Panc1 (cell line): ENCODE results near the gene WIZ. TPM values are rescaled to one million over a fixed set of nuclear protein-coding genes. Genes with fewer than 3 reads are reported as not detected.

Experiments used
- ATAC-seq: fragments of 200-7000 bp; cut with Tn5 transposase; 2 replicates; pipeline ENCODE4 v1.9.1; 2020; ENCODE audit warnings: mild to moderate bottlenecking, moderate library complexity
- BruUV-seq: library from RNA; stranded (reverse); fragments of 400-500 nt; replicated peaks from 2 replicates; lab custom pipeline; 2021; lab: Mats Ljungman, UMichigan
- CTCF ChIA-PET: fragments of 300-600 bp; sonication (Branson Sonifier 250); formaldehyde crosslinking; loops from one replicate; lab custom pipeline; 2022; ENCODE audit warnings: antibody characterized with exemption; lab: Charles Lee
- POLR2A ChIA-PET: fragments of 300-600 bp; sonication (Branson Sonifier 250); formaldehyde crosslinking; loops from one replicate; lab custom pipeline; 2022; ENCODE audit warnings: antibody characterized with exemption; lab: Charles Lee
- DNase-seq: peaks from one replicate; pipeline ENCODE4 v3.0.0-alpha.2; 2010; ENCODE audit warnings: low read depth, low spot score
- H3K27ac ChIP-seq: 2 replicates; pipeline ENCODE4 v1.5.1; 2011; ENCODE audit warnings: mild to moderate bottlenecking, low read length, inconsistent platforms
- H3K27me3 ChIP-seq: fragments of 200-500 bp; sonication (Bioruptor generic); 2 replicates; pipeline ENCODE4 v1.6.0; 2014; ENCODE audit warnings: low read length, inconsistent platforms; ENCODE audit not compliant: control insufficient read depth, insufficient read depth
- H3K36me3 ChIP-seq: fragments of 200-500 bp; sonication (Bioruptor generic); 2 replicates; pipeline ENCODE4 v1.5.1; 2014; ENCODE audit warnings: inconsistent platforms, mild to moderate bottlenecking, low read length, moderate library complexity; ENCODE audit not compliant: control insufficient read depth, insufficient read depth
- H3K4me1 ChIP-seq: 2 replicates; pipeline ENCODE4 v1.5.1; 2011; ENCODE audit warnings: inconsistent platforms, mild to moderate bottlenecking, low read length, moderate library complexity; ENCODE audit not compliant: control insufficient read depth, insufficient read depth
- H3K4me3 ChIP-seq, 2 experiments: 2 replicates each; pipeline ENCODE4 v1.5.1; 2011 to 2012; ENCODE audit warnings: low read depth in 2 of 2, low read length in 2 of 2, mild to moderate bottlenecking in 2 of 2, inconsistent platforms in 1 of 2, moderate library complexity in 1 of 2
- H3K9me3 ChIP-seq: fragments of 200-500 bp; sonication (Bioruptor generic); 2 replicates; pipeline ENCODE4 v1.5.1; 2014; ENCODE audit warnings: low read depth, mild to moderate bottlenecking, inconsistent platforms, low read length, moderate library complexity; ENCODE audit not compliant: control insufficient read depth, insufficient read depth
- POLR2AphosphoS5 ChIP-seq: IDR thresholded peaks from 2 replicates; pipeline ENCODE4 v1.6.1; 2012; ENCODE audit warnings: mild to moderate bottlenecking, low read depth, low read length, moderate library complexity
- SIN3A ChIP-seq: IDR thresholded peaks from 2 replicates; pipeline ENCODE4 v1.6.1; 2012; ENCODE audit warnings: low read depth, mild to moderate bottlenecking, low read length, moderate library complexity, borderline replicate concordance; ENCODE audit not compliant: insufficient read depth
- TCF7L2 ChIP-seq: IDR thresholded peaks from 2 replicates; pipeline ENCODE4 v1.6.1; 2011; ENCODE audit warnings: mild to moderate bottlenecking, low read depth, low read length, inconsistent platforms
- in situ Hi-C: cut with HindIII; loops from 2 replicates; pipeline ENCODE4 v1.10.0; 2016; ENCODE audit warnings: low sequenced_read_pairs, low pct_unique_long_range_greater_than_20kb
- intact Hi-C: fragments of 100-400 bp; cut with micrococcal nuclease; formaldehyde crosslinking; loops from one replicate; pipeline ENCODE4 v1.10.0; 2022; ENCODE audit not compliant: unreplicated experiment
- total RNA-seq: library from RNA; stranded (reverse); gene quantifications from one replicate; pipeline ENCODE4 v1.2.1, GENCODE V29; 2021; ENCODE audit not compliant: unreplicated experiment
- TF ChIP-seq, protein P1 (sequence below), 2 experiments: IDR thresholded peaks; 2 replicates each; pipeline ENCODE4 v1.6.1; 2011 to 2012; ENCODE audit warnings: low read depth in 2 of 2, control low read depth in 1 of 2, low read length in 1 of 2, mild to moderate bottlenecking in 1 of 2, moderate library complexity in 1 of 2; ENCODE audit not compliant: insufficient read depth in 1 of 2
- TF ChIP-seq, protein P2 (sequence below): fragments of 450-650 bp; IDR thresholded peaks from 2 replicates; pipeline ENCODE4 v1.5.1; 2017; ENCODE audit warnings: mild to moderate bottlenecking

WIZ gene
- total RNA-seq, 1 experiment from 2014 or later: 41.9 TPM

DNA sequence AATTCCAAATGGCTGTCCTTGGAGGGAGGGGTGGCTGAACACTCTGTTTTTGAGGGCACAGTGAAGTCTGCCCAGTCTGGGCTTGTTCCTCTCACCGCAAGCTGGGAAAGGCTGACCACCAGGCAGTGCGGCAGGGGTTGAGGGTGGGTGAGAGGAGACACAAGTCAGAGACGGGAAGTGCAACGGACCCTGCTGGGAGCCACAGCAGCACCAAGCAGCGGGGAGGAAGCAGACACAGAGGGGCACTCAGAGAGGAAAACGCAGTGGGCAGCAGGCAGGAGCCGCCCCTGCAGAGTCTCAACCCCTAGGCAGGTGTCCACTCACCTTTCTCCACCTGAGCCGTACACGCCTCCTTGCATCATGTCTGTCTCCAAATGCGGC, 46.6 kb downstream of the WIZ start:
- intact Hi-C loops: no loop called here
- ATAC-seq (no peak), DNase-seq (no peak)
- no TSS peak for BruUV-seq
- H3K27me3 ChIP-seq: no peaks in the 10 kb centered on the region
- peaks cover 5% of the 10 kb centered on the region; the same call in 1 of the 2 replicates for H3K36me3 ChIP-seq
- CTCF ChIA-PET: no interaction called here
- no peak for TF ChIP-seq POLR2AphosphoS5
- TF ChIP-seq, protein P1, sequence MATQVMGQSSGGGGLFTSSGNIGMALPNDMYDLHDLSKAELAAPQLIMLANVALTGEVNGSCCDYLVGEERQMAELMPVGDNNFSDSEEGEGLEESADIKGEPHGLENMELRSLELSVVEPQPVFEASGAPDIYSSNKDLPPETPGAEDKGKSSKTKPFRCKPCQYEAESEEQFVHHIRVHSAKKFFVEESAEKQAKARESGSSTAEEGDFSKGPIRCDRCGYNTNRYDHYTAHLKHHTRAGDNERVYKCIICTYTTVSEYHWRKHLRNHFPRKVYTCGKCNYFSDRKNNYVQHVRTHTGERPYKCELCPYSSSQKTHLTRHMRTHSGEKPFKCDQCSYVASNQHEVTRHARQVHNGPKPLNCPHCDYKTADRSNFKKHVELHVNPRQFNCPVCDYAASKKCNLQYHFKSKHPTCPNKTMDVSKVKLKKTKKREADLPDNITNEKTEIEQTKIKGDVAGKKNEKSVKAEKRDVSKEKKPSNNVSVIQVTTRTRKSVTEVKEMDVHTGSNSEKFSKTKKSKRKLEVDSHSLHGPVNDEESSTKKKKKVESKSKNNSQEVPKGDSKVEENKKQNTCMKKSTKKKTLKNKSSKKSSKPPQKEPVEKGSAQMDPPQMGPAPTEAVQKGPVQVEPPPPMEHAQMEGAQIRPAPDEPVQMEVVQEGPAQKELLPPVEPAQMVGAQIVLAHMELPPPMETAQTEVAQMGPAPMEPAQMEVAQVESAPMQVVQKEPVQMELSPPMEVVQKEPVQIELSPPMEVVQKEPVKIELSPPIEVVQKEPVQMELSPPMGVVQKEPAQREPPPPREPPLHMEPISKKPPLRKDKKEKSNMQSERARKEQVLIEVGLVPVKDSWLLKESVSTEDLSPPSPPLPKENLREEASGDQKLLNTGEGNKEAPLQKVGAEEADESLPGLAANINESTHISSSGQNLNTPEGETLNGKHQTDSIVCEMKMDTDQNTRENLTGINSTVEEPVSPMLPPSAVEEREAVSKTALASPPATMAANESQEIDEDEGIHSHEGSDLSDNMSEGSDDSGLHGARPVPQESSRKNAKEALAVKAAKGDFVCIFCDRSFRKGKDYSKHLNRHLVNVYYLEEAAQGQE (IDR thresholded peaks at IDR 0.05; ENCODE audit: insufficient read depth in 1 of 2, low read depth in 2 of 2, low read length in 1 of 2): no peak
- TF ChIP-seq TCF7L2: no peak
- no peak for TF ChIP-seq SIN3A
- TF ChIP-seq, protein P2, sequence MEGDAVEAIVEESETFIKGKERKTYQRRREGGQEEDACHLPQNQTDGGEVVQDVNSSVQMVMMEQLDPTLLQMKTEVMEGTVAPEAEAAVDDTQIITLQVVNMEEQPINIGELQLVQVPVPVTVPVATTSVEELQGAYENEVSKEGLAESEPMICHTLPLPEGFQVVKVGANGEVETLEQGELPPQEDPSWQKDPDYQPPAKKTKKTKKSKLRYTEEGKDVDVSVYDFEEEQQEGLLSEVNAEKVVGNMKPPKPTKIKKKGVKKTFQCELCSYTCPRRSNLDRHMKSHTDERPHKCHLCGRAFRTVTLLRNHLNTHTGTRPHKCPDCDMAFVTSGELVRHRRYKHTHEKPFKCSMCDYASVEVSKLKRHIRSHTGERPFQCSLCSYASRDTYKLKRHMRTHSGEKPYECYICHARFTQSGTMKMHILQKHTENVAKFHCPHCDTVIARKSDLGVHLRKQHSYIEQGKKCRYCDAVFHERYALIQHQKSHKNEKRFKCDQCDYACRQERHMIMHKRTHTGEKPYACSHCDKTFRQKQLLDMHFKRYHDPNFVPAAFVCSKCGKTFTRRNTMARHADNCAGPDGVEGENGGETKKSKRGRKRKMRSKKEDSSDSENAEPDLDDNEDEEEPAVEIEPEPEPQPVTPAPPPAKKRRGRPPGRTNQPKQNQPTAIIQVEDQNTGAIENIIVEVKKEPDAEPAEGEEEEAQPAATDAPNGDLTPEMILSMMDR: no peak
- H3K27ac ChIP-seq: no peak overlapping the region
- in situ Hi-C loops: no loop called here
- POLR2A ChIA-PET: no interaction called here
- no peaks in the 10 kb centered on the region for H3K9me3 ChIP-seq
- H3K4me3 ChIP-seq: no peak overlapping the region
- no peaks in the 10 kb centered on the region for H3K4me1 ChIP-seq

- TF ChIP-seq, protein P2: no peak
- TF ChIP-seq SIN3A (no peak), TCF7L2 (no peak), POLR2AphosphoS5 (no peak)
- TF ChIP-seq, protein P1 (IDR thresholded peaks at IDR 0.05; ENCODE audit: insufficient read depth in 1 of 2, low read depth in 2 of 2, low read length in 1 of 2): no peak
- no peaks in the 10 kb centered on the region for H3K9me3 ChIP-seq
- ChIA-PET POLR2A (no interaction called here), CTCF (no interaction called here)
- in situ Hi-C loops: no loop called here
- H3K4me3 ChIP-seq: no peak overlapping the region
- H3K27me3 ChIP-seq: no peaks in the 10 kb centered on the region
- no peak overlapping the region for H3K27ac ChIP-seq
- peaks cover 5% of the 10 kb centered on the region; the same call in 1 of the 2 replicates for H3K36me3 ChIP-seq
- no peaks in the 10 kb centered on the region for H3K4me1 ChIP-seq
- DNase-seq (no peak), ATAC-seq (no peak)
- no TSS peak for BruUV-seq
- intact Hi-C loops: no loop called here
Observed at GRCh38 chr19:15402411-15403150, 47.2 kb downstream of the WIZ start.
